ENCODE data around the gene RPS6KA5. TPM values are rescaled to one million over a fixed set of nuclear protein-coding genes. Genes with fewer than 3 reads are reported as not detected.

The RPS6KA5 gene
- total RNA-seq, 1 donor from 2014 or later: 11.3 TPM

- peaks cover 19% of the 10 kb centered on the region for H3K9me3 ChIP-seq
- intact Hi-C loops (cut with DNase I): no loop called here
- H3K36me3 ChIP-seq: no peaks in the 10 kb centered on the region
- ATAC-seq (peak in 1 of 2 donors; percentile 19), DNase-seq (no peak)
- H3K4me1 ChIP-seq: no peaks in the 10 kb centered on the region
- no peak for TF ChIP-seq CTCF (IDR thresholded peaks at IDR 0.05)
- H3K4me3 ChIP-seq: no peak overlapping the region
- H3K27ac ChIP-seq: no peak overlapping the region
- H3K27me3 ChIP-seq (ENCODE audit: low read depth): no peaks in the 10 kb centered on the region
Observed at GRCh38 chr14:90820958-90821357, 239.5 kb downstream of the RPS6KA5 start.

- H3K9me3 ChIP-seq: peaks cover 19% of the 10 kb centered on the region
- TF ChIP-seq CTCF (IDR thresholded peaks at IDR 0.05): no peak
- no peak overlapping the region for H3K27ac ChIP-seq
- DNase-seq: no peak
- H3K27me3 ChIP-seq (ENCODE audit: low read depth): no peaks in the 10 kb centered on the region
- no peak for ATAC-seq
- H3K4me3 ChIP-seq: no peak overlapping the region
- H3K4me1 ChIP-seq: peaks cover 8% of the 10 kb centered on the region
- intact Hi-C loops (cut with DNase I): no loop called here
- H3K36me3 ChIP-seq: no peaks in the 10 kb centered on the region
Observed at GRCh38 chr14:90819734-90820393, 240.6 kb downstream of the RPS6KA5 start.

- intact Hi-C loops (cut with DNase I): no loop called here
- no peak overlapping the region for H3K27ac ChIP-seq
- H3K36me3 ChIP-seq: no peaks in the 10 kb centered on the region
- H3K4me3 ChIP-seq: no peak overlapping the region
- peaks cover 14% of the 10 kb centered on the region for H3K4me1 ChIP-seq
- DNase-seq (no peak), ATAC-seq (no peak)
- no peak for TF ChIP-seq CTCF (IDR thresholded peaks at IDR 0.05)
- no peaks in the 10 kb centered on the region for H3K27me3 ChIP-seq (ENCODE audit: low read depth)
- H3K9me3 ChIP-seq: peaks cover 11% of the 10 kb centered on the region
Observed at GRCh38 chr14:90818715-90819114, 241.7 kb downstream of the RPS6KA5 start.

- H3K9me3 ChIP-seq: no peaks in the 10 kb centered on the region
- peak; percentile 17 for TF ChIP-seq CTCF (IDR thresholded peaks at IDR 0.05)
- H3K4me1 ChIP-seq: peaks cover 14% of the 10 kb centered on the region
- intact Hi-C loops (cut with DNase I): no loop called here
- H3K36me3 ChIP-seq: no peaks in the 10 kb centered on the region
- ATAC-seq (peak; percentile 9 to 13), DNase-seq (no peak)
- no peak overlapping the region for H3K27ac ChIP-seq
- peak overlapping the region; percentile 11 for H3K4me3 ChIP-seq
- no peaks in the 10 kb centered on the region for H3K27me3 ChIP-seq (ENCODE audit: low read depth)
Observed at GRCh38 chr14:90816681-90817436, 243.6 kb downstream of the RPS6KA5 start.

GRCh38 chr14:90815822-90816662, 244.4 kb downstream of the RPS6KA5 start, which contains the start of gene TTC7B:
TTC7B (minus strand) TSS chr14:90816430; CDS start chr14:90816295, 135 bp downstream.
- H3K27ac ChIP-seq: no peak within 1 kb of the TSS
- H3K27me3 ChIP-seq (ENCODE audit: low read depth): no peaks in the 10 kb centered on the region
- H3K4me1 ChIP-seq: peaks cover 14% of the 10 kb centered on the region
- H3K9me3 ChIP-seq: no peaks in the 10 kb centered on the region
- ATAC-seq (peak; percentile 86 to 88), DNase-seq (peak; percentile 65)
- TF ChIP-seq CTCF (IDR thresholded peaks at IDR 0.05): no peak
- no peaks in the 10 kb centered on the region for H3K36me3 ChIP-seq
- intact Hi-C loops (cut with DNase I): no loop called here
- peak within 1 kb of the TSS; percentile 60 for H3K4me3 ChIP-seq
